H4 (cell line): Measurements from ENCODE around the gene CD9. TPM values are rescaled to one million over a fixed set of nuclear protein-coding genes. Genes with fewer than 3 reads are reported as not detected.
A peak's percentile ranks its signal among the peaks of the same experiment; 100 is the strongest.

Experiments
- DNase-seq: peaks from one replicate; pipeline ENCODE4 v3.0.0-alpha.2; 2015; ENCODE audit warnings: low spot score
- total RNA-seq: library from RNA; depleted of rRNA; stranded (reverse); fragments of >200 nt; shearing (Covaris generic); gene quantifications from 2 replicates; pipeline ENCODE4 v1.2.3, GENCODE V29; 2014

Gene CD9
- total RNA-seq, 1 experiment from 2014 or later: 133 TPM

- DNase-seq: no peak
These were observed 41.3 kb downstream of the CD9 start for GRCh38 chr12:6241495-6241894.

- no peak for DNase-seq
These were observed 49.4 kb downstream of the CD9 start for GRCh38 chr12:6249580-6249979.

GRCh38 chr12:6250343-6250742 lies 50.1 kb downstream of the CD9 start:
- DNase-seq: no peak

GRCh38 chr12:6253278-6253677 lies 53.1 kb downstream of the CD9 start:
- no peak for DNase-seq

- DNase-seq: no peak
These were observed 54.3 kb downstream of the CD9 start for GRCh38 chr12:6254491-6254890.

GRCh38 chr12:6257007-6257406 lies 56.8 kb downstream of the CD9 start:
- DNase-seq: no peak

GRCh38 chr12:6262211-6262610 lies 62.0 kb downstream of the CD9 start:
- no peak for DNase-seq

- DNase-seq: no peak
These were observed 62.4 kb downstream of the CD9 start for GRCh38 chr12:6262623-6263022.

GRCh38 chr12:6263931-6264330 lies 63.7 kb downstream of the CD9 start:
- DNase-seq: no peak

- no peak for DNase-seq
These were observed 64.3 kb downstream of the CD9 start for GRCh38 chr12:6264402-6265037.

- no peak for DNase-seq
These were observed 64.8 kb downstream of the CD9 start for GRCh38 chr12:6265038-6265405.

GRCh38 chr12:6266541-6266966 lies 66.4 kb downstream of the CD9 start:
- DNase-seq: no peak

- DNase-seq: peak; percentile 36
These were observed 66.9 kb downstream of the CD9 start for GRCh38 chr12:6266971-6267721.

- DNase-seq: no peak
These were observed 68.4 kb downstream of the CD9 start for GRCh38 chr12:6268484-6269157.

- no peak for DNase-seq
These were observed 69.8 kb downstream of the CD9 start for GRCh38 chr12:6269986-6270385.

GRCh38 chr12:6271281-6271680 lies 71.1 kb downstream of the CD9 start:
- DNase-seq: no peak

GRCh38 chr12:6272300-6273204 lies 72.4 kb downstream of the CD9 start:
- peak; percentile 92 for DNase-seq

GRCh38 chr12:6273205-6273540 lies 73.0 kb downstream of the CD9 start:
- no peak for DNase-seq

GRCh38 chr12:6273541-6274230 lies 73.5 kb downstream of the CD9 start:
- no peak for DNase-seq

- DNase-seq: peak; percentile 81
These were observed 74.3 kb downstream of the CD9 start for GRCh38 chr12:6274231-6275221.
